HG02759 (cell line): ENCODE data around the gene MTRF1.

ENCODE experiments used
- ATAC-seq: cut with Tn5 transposase; IDR thresholded peaks from one replicate; pipeline ENCODE4 v1.9.1; 2021; ENCODE audit warnings: mild to moderate bottlenecking, moderate library complexity; ENCODE audit not compliant: unreplicated experiment

MTRF1 gene, protein sequence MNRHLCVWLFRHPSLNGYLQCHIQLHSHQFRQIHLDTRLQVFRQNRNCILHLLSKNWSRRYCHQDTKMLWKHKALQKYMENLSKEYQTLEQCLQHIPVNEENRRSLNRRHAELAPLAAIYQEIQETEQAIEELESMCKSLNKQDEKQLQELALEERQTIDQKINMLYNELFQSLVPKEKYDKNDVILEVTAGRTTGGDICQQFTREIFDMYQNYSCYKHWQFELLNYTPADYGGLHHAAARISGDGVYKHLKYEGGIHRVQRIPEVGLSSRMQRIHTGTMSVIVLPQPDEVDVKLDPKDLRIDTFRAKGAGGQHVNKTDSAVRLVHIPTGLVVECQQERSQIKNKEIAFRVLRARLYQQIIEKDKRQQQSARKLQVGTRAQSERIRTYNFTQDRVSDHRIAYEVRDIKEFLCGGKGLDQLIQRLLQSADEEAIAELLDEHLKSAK

DNA sequence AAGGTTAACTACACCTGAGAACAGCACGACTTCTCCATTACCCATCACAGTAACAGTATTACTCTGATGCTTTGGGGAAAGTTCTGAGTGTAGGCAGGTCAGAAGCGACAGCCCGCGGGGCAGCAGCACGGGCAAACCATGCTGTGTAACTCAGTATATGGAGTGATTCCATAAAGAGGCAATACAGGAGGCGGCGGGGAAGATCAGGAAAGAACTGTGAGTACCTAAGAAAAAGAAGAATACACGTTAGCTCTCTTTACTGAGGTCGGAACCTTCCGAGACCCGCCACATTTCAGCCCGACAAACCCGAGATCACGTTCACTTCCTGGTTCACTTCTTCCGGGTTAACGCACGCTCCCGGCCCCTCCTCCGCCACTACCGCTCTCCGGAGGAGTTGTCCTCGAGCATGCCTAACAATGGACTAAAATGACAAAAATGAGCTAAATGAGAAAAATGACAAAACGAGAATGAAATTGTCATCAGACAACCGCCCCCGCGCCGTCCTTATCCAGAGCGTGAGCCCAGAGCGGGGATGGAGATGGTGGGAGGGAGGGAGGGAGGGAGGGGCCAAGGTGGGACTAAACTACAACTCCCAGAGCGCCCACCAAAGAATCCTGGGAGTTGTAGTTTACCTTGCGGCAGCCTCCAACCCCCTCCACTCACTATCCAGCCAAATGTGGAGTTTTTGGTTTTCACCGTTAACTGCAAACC lies at the start of gene MTRF1:
MTRF1 (minus strand) TSS at position 316 of the 711 bp plus-strand sequence. CDS start 2,669 bp downstream, outside the sequence.
- peak; percentile 96 for ATAC-seq

DNA sequence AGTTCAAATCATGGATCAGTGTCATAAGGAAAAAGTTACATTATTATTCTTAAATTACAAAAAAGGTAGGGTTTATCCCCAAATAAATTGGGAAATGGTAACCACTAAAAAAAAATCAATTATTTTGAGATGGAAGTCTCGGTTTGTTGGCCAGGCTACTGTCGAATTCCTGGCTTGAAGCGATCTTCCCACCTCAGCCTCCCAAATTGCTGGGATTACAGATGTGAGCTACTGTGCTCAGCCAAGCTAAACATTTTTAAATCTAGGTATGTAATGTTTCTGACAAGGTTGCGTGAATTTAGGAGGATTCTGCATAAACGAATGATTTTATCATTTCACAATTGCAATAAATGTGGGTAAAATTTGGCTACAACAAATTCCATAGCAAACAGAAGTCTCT lies 49.7 kb upstream of the MTRF1 start:
- ATAC-seq, result no peak

DNA sequence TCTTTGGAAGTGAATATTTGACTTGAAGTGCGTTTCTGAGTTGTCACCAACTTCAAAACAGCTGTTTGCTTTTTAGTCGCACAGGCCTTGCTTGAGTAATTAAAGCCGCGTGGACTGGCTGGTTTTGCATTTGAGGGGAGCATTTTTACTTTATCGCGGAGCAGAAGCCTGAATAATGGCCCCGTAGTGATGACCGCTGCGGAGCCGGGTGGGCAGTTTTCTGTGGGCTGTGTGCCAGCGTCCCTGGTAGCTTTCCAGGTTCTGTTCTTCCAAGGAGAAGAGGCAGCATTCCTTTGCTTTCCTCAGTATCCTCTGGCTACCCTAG lies 48.8 kb upstream of the MTRF1 start:
- ATAC-seq, result no peak

DNA sequence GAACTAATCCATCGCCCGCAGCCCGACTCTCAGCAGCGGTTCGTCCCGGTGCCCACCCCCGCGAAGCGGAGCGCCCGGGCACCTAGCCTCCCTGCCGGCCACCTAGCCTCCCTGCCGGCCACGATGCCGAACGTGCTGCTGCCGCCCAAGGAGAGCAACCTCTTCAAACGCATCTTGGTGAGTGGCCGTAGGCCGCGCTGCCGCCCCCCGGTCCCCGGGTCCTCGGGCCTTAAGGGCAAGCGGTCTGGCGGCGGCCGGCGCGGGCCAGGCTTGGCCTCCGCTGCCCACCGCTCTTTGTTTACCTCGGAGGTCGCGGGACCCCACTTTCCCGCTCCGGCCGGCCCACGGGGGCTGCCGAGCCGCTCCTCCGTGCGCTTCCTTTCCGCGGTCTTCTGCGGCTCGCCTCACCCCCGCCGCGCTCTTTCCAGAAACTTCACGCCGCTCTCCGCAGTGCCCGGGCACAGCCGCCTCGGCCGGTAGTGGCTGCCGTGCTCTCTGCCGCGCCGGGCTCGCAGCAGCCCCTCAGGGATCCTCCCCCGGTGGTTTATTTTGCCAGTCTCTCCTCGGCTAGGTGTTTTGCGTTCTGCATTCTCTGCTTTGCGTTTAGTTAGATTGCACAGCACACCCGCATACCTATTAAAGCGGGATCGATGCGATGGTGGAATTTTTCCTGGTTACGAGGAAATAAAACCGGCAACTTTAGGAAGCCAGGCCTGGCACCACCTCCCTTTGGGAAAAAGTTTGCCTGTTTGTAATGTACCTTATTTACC lies 48.2 kb upstream of the MTRF1 start:
- peak; percentile 66 for ATAC-seq

DNA sequence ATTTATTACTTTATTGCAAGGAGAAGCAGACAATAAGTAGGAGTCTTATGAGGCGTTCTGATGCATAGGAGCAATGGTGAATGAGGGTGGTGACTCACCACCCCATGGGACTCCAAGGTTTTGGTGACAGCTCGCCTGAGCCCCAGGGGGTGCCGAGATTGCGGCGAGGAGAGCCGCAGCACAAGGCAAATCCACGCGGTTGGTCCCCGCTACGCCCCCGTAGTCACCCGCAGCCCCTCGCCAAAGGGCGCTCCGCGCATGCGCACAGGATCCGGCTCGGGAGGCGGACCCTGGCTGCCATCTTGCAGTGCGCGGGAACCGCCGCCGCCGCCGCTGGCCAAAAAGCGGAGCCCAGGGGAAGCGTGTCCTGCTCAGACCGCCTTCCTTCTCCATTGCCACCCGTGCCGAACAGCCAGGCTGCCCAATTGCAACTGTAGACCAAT lies 47.6 kb upstream of the MTRF1 start, which contains the start of gene NAA16:
NAA16 (plus strand) TSS at position 305 of the 443 bp plus-strand sequence. CDS start 262 bp downstream, outside the sequence.
- ATAC-seq, result peak; percentile 81

DNA sequence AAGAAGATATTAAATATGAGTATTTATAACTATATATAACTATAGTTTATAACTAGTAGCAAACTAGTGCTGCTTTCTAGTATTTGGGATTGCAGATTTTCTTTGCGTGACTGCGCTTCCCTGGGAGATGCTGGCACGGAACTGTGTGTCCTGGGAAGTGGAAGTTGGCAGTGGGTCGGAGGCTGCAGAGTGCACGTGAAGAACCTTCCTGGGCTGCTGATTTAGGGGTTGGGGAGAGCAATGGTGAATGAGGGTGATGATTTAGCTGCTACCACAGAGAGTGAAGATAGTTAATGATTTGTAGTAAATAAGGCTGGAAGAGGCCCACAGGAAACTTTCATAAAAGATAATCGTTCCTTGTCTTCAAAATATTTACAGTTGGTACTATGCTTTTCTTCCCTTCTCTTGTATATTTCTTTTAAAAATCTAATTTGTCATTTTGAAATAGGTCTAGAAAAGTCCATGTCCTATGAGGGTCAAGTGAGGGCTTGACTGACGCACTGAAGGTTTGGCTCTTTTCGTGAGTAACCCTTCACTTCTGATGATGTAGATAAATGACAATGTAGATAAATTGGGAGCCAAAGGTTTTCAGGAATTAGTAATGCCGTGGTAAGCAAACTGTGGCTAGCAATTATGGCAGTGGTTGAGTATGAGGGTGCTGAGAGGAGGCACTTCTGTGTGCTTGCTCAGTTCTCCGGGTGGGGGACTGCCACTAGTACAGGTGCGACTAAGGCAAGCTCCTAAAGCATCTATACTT lies 44.7 kb upstream of the MTRF1 start:
- ATAC-seq, result no peak

DNA sequence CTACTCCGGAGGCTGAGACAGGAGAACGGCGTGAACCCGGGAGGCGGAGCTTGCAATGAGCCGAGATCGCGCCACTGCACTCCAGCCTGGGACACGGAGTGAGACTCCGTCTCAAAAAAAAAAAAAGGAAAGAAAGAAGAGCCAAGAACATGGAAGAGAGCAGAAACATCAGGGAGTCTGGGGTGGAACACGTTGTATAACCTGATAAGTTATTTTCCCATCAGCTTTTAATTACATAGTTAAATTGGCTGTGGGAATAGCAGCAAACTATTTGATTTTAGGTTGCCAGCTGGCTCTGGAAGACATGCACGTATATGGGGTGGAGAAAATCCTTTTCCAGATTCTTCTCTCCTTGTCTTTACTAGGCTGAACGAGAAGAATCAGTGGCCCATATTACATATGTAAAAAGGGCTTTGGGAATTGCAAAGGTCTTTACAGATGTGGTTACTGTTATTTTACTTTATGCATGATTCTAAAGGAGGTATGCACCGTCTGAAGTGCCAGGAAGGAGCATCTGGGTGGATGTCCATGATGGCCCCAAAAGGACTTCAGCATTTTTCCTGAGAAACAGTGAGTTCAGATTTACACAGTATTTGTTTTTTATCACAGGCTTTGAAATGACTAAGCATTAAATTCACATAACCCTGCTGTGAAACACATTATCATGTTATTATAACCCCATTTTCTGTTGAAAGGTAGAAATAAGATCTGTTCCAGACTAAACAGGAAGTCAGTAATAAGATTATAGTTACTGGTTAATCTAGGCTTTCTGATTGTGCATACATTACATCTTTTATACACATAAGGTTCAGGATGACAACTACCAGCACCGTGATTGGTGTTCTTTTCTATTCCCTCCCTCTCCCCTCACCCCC lies 43.1 kb upstream of the MTRF1 start:
- no peak for ATAC-seq

DNA sequence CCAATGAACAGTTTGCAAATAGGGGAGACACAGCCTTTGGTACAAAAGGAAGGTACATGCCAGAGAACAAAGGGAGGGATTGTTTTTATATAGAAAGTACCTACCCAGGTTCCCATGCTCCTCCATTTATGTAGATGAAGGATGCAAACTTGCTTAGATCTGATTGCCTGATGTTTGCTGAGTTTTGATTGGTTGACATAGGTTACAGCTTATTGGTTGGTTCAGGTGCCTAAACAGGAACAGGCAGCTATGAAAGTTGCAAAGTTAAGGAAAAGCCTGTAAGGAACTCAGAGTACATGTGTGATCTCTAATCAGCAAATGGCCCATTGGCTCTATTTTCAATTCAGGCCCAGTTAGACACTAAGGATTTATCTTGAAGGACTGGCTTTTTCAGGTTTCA lies 41.2 kb upstream of the MTRF1 start:
- ATAC-seq, result no peak

DNA sequence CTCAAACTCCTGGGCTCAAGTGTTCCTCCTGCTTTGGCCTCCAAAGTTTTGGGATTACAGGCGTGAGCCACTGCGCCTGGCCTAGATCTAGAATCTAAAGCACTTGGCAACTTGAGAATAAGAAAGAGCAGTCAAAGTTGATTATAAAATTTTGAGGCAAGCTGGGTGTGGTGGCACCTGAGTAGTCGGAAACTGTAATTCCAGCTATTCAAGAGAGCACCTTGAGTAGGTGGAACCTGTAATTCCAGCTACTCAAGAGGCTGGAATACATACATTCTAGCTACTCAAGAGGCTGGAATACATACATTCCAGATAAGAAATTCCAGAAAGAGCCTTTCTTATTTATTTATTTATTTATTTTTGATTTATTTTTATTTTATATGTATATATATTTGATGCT lies 39.4 kb upstream of the MTRF1 start:
- no peak for ATAC-seq

DNA sequence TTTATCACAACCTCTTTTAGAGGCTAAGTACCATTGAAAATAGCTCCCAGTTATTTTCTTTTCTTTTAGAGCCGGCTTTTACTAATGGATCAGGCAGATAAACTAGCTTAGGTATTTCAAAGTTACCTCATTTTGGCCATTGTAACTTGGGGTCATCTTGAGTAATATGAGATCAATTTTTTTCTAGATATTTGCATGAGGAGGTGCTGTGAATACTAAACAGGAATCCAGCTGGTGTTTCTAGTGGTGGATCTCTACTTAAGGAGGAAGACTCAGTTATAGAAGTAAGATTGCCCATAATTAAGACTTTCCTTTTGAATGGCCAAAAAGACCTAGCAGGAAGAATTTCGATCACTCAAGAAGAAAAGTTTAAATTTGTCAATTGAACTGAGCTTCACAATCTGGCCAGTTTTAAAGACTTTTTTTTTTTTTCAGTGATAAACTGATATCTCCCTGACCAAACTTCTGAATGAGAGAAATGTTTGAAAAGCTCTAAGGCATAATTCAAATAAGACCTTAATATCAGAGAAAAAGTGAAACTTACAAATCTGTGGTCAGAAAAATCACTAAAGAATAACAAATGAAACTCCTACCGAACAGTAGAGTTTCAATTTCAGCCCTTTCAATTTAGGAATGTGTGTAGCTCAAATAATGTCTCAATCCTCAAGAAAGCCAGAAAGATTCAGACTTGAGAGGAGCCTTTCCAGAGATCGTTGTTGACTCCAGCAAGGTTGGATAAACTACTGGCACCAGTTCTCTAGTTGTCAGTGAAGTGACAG lies 36.1 kb upstream of the MTRF1 start:
- no peak for ATAC-seq

DNA sequence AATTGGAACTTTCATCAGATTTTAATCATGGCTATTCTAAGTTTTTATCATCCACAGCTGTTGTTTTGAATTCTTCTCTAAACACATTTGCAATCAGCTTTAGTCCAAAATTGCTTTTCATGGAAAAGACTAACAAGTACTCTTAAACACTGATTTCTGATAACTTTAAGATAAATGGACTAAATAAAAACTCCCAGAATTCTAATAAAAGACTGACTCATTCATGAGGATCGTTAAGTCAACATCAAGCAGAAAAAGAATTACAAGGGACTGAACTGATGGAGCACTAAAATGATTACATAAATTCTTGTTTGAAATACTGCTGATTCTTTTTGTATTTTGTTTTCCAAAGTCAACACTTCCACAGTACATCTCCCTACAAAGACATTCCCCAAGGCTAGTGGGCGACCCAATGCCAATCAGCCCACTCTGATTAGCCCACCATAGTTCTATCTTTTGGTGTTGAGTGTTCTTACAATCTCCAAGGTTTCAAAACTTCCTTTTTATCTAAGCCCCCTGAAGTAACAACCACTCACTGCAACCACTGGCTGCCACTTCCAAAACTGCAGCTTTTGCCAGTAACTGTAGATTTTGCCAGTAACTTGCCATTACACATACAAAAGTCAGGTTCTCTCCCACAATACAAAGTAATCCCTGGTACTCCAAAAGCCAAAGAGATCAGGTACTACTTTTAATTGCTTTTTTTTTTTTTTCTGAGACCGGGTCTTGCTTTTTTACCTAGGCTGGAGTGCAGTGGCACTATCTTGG lies 33.7 kb upstream of the MTRF1 start:
- ATAC-seq, result no peak

DNA sequence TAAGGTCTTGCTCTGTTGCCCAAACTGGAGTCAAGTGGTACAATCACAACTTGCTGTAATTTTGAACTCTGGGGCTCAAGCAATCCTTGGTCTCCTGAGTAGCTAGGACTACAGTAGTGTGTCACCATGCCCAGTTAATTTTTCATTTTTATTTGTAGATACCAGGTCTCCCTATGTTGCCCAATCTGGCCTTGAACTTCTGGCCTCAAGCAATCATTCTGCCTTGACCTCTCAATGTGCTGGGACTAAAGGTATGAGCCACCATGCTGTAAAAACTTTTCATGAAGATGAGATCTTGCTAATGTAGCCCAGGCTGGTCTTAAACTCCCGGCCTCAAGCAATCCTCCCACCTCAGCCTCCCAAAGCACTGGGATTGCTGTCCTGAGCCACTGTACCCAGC lies 32.6 kb upstream of the MTRF1 start:
- ATAC-seq, result no peak

DNA sequence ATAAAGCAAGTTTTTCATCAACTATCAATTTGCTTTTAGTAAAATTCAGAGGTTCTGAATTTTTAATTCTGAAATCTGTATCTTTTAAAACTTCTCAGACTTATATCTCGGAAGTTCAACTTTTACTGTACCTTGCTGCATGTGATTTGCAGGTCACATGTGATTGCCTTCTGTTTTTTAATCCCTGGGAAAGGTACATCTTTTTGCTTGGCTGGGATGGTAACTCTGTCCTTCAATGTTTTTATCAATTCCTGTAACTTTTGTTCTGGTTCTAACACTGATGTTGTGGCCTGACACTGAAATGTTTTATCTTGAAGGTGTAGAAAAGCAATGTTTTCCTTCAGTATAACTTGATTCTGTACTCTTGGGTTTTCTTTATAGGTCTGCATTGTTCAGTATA lies 31.5 kb upstream of the MTRF1 start:
- no peak for ATAC-seq

DNA sequence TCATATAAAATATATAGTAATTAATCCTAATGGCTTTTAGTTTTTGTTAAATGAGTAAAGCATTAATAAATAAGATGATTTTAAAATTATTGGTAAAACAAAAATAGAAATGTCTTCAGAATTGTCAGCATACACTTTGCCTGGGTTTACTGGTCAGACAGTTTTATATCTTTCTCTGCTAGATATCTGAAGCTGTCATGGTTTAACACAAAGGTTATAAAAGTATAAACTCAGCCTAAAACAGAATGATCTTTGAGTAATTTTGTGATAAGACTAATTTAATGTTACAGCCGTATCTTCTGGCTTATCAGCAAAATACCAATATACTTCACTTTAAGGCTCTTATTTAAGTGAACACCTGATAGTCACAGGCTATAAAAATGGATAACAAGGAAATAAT lies 29.9 kb upstream of the MTRF1 start:
- no peak for ATAC-seq

DNA sequence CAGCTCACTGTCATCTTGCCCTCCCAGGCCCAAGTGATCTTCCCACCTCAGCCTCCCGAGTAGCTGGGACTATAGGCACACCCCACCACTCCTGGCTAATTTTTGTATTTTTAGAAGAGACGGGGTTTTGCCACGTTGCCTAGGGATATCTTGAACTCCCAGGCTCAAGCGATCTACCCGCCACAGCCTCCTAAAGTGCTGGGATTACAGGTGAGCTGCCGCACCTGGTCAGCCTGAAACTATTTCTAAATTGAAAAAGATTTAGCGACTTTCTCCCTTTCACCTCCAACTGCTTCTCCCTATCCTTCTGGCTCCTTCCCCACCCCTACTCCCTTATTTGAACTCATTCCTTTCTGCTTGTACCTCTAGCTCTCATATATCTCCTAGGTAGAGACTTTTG lies 27.9 kb upstream of the MTRF1 start:
- no peak for ATAC-seq

DNA sequence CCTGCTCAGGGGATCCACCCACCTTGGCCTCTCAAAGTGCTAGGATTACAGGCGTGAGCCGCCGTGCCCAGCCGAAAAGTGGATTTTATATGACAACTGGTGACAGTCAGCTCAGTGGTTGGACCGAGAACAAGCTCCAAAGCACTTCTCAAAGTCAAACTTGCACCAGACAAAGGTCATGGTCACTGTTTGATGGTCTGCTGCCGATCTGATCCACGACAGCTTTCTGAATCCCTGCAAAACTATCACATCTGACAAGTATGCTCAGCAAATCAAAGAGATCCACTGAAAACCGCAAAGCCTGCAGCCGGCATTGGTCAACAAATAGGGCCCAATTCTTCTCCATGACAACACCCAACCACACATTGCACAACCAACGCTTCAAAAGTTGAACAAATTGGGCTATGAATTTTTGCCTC lies 26.1 kb upstream of the MTRF1 start:
- no peak for ATAC-seq

DNA sequence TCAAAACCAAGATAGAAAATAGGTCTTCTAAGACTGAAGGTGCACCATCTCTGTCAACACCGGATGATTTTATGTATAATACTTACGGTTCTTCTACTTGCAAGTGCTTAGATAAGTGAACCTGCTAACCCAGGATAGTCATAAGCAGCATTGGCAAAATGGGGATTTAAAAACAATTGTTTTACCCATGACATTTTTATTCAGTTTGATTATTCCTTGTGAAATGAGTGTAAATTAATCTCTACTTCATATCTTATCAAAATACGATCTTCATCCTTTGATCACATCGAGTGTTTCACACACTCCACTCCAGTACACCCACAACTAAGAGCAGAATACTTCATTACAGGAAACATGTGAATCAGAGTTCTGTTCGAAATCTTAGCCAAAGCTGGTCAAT lies 23.0 kb upstream of the MTRF1 start:
- no peak for ATAC-seq
